A204.1 (cell line): Measurements from ENCODE around the gene STAT6.
"Not testable (repeated sequence)": the region's sequence is repeated elsewhere in the genome, so short reads cannot be mapped to it uniquely, and the experiment has no call there.

Source experiments
- FAIRE-seq: peaks from 2 replicates; lab custom pipeline; 2012; peaks lifted over from hg19 to GRCh38; lab: Jason Lieb, UNC

The STAT6 gene

DNA sequence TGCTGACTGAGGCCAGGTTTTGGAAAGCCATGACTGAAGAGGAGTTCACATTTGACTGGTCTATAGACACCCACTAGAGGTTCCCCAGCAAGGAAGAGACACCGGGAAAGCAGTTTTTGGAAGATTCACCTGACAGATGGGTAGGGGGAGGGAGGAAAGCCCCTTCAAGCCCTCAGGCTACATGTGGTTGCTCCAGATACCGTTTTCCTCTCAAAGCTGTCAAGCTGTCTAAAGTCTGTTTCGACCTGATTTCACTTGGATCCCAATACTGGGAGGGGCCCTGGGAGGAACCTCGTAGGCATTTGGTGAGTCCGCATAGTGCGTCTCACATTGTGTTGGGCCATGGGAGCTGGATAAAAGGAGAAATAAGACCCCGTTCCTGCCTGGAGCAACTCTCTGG, 15.4 kb upstream of the STAT6 start:
- no peak for FAIRE-seq

- no peak for FAIRE-seq
These were observed 14.9 kb upstream of the STAT6 start for GRCh38 chr12:57126061-57126460.

GRCh38 chr12:57124261-57124877, 13.2 kb upstream of the STAT6 start:
- FAIRE-seq = no peak

DNA sequence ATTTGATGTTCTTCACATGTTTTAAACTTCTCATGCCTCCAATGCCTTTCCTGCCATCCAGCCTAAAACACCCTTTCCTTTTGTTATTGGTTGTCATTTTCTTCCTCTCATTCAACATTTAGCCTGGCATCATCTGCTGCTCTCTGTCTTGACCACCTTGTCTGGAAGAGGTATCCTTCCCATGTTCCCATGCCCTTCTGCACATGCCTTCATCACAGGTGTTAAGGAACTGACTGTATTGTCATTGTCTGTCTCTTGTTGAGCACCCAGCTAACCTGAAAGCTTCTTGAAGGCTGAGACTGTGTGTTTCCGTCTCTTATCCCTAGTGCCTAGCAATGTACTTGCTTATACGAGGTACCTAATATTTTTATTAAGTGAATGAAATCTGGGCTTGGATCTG, 12.7 kb upstream of the STAT6 start:
- FAIRE-seq = no peak

DNA sequence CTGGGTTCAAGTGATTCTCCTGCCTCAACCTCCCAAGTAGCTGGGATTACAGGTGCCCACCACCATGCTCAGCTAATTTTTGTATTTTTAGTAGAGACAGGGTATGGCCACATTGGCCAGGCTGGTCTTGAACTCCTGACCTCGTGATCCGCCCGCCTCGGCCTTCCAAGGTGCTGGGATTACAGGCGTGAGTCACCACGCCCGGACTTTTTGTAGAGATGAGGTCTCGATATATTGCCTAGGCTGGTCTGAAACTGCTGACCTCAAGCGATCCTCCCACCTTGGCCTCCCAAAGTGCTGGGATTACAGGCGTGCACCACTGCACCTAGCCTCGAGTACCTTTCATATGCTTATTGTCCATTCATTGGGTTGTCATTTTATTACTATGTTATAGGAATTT, 9.6 kb upstream of the STAT6 start:
- FAIRE-seq = not testable (repeated sequence)

- no peak for FAIRE-seq
These were observed 8.3 kb upstream of the STAT6 start for GRCh38 chr12:57119294-57120085.

DNA sequence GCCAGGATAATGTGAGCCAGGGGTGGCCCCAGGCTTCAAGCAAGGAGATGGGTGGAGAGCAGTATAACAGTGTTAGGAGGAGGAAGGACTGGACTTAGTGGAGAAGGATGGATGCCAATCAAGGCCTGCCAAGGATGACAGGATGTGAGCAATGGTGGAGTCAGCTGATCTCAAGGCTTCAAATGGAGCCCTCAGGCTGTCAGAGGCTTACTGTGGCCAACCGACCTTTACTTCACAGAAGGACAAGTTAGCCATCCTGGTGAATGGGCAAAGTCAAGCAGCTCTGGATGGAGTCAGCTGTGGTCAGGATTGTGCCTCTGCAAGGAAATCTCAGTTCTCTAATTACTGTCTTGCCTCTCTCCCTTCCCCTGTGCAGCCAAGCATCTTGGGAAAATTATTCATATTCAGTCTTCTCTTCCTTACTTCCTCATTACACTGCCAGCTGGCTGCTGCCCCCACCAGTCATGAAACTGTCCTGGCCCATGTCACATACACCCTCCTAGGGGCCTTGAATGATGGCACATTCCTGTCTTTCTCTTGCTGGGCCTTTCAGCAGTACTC, 7.6 kb upstream of the STAT6 start:
- no peak for FAIRE-seq

- FAIRE-seq = no peak
These were observed 5.6 kb upstream of the STAT6 start for GRCh38 chr12:57116580-57117281.

- no peak for FAIRE-seq
These were observed 1.5 kb upstream of the STAT6 start for GRCh38 chr12:57112492-57113294.

- no peak for FAIRE-seq
These were observed 795 bp downstream of the STAT6 start for GRCh38 chr12:57110104-57111030.

DNA sequence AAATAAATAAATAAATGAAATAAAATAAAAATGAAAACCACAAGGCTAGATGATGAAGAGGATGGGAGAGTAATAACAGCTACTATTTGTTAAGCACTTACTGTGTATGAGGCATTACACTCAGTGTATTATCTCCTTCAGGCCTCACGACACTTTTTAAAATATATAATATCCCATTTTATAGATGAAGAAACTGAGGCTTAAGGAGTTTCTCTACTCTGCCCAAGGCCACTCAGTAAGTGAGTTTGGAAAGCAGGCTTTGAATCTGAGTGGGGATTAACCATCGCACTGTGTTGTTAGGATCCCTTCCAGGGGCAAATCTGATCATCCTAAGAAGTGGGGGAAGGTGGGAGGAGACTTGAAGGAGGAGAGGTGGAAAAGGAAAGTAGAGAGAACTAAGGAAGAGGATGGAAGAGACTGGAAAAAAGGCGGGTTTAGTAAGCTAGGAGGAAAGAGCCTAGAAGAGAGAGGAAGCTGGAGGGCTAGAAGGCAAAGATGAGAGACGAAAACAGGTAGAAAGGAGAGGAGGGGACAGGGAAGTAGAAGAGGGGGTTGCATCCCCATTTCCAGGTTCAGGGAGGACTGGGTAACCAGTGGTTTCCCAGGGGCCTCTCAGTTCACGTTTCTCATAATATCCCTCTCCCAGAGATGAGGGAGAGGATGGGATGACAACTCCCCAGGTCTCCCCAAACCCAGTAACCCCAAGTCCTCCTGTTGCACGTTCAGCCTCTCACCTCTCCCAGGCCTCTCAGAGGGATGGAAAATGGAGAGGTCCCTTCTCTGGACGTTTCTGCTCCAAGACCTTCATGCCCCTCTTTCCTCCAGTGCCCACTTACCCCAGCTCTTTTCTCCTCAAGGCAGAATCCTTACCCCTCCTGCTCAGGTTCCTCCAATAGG, 1.7 kb downstream of the STAT6 start:
- FAIRE-seq = no peak

GRCh38 chr12:57107456-57108155, 3.6 kb downstream of the STAT6 start:
- FAIRE-seq = no peak

DNA sequence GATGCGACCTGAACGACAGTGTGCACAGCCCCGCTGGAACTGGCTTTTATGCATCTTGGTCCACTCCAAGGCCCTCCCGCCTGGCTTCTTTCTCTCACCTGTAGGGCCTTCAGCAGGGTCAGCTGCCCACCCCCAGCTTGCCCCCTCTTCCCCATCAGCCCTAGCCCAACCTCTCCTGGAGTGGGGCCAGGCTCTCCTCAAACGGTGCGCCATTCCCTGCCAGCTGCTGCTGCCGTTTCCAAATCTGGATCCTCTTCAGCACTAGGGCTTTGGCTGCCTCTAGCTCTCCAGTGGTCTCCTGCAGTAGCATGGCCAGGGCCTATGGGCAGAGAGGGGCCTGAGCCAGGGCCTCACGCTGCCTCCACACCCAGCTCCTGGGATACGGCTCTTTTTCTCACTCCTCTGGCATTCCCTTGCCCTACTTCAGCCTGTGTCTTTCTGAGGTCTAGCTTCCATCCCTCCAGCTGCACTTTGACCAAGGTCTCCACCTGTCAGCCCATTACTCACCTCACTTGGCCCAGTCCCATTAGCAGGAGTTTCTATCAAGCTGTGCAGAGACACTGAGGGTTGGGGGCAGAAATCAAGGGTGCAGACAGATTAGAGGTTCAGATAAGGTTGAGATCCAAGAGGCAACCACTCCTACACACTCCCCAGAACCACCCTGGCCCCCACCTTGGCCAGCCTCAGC, 5.0 kb downstream of the STAT6 start:
- no peak for FAIRE-seq

GRCh38 chr12:57105011-57105753, 6.0 kb downstream of the STAT6 start:
- no peak for FAIRE-seq

- no peak for FAIRE-seq
These were observed 6.8 kb downstream of the STAT6 start for GRCh38 chr12:57104292-57104910.

- FAIRE-seq = no peak
These were observed 7.3 kb downstream of the STAT6 start for GRCh38 chr12:57103856-57104255.

- FAIRE-seq = no peak
These were observed 9.1 kb downstream of the STAT6 start for GRCh38 chr12:57101892-57102695.
